MM.1S (cell line): ENCODE data around the gene VAV2.

ENCODE experiments used
- DNase-seq: peaks from one replicate; pipeline ENCODE4 v3.0.0-alpha.2; 2015
- H2AFZ ChIP-seq: fragments of 300-600 bp; sonication (generic); 2 replicates; pipeline ENCODE4 v1.6.0; 2016; ENCODE audit warnings: antibody characterized with exemption, low read length
- H3F3A ChIP-seq: fragments of 300-600 bp; sonication (generic); 2 replicates; pipeline ENCODE4 v1.6.1; 2016; ENCODE audit warnings: mild to moderate bottlenecking, antibody characterized with exemption, low read length, moderate library complexity, mixed read lengths; ENCODE audit not compliant: insufficient read depth
- H3K27ac ChIP-seq: fragments of 300-600 bp; sonication (generic); 2 replicates; pipeline ENCODE4 v1.5.1; 2016; ENCODE audit warnings: mild to moderate bottlenecking, low read length
- H3K27me3 ChIP-seq: fragments of 300-600 bp; sonication (generic); replicated peaks from 2 replicates; pipeline ENCODE4 v1.6.0; 2016; ENCODE audit warnings: low read length; ENCODE audit not compliant: insufficient read depth
- H3K36me3 ChIP-seq: fragments of 300-600 bp; sonication (generic); replicated peaks from 2 replicates; pipeline ENCODE4 v1.6.1; 2016; ENCODE audit warnings: mild to moderate bottlenecking, low read length, mixed read lengths; ENCODE audit not compliant: insufficient read depth
- H3K4me1 ChIP-seq: fragments of 300-600 bp; sonication (generic); 2 replicates; pipeline ENCODE4 v1.6.1; 2016; ENCODE audit warnings: low read length, mixed read lengths
- H3K4me2 ChIP-seq: fragments of 300-600 bp; sonication (generic); 2 replicates; pipeline ENCODE4 v1.6.0; 2016; ENCODE audit warnings: low read depth, low read length
- H3K4me3 ChIP-seq: fragments of 300-600 bp; sonication (generic); 2 replicates; pipeline ENCODE4 v1.5.1; 2016; ENCODE audit warnings: low read length, mixed read lengths
- H3K79me2 ChIP-seq: fragments of 300-600 bp; sonication (generic); 2 replicates; pipeline ENCODE4 v1.6.1; 2016; ENCODE audit warnings: mixed run types, low read length, mixed read lengths
- H3K9ac ChIP-seq: fragments of 300-600 bp; sonication (generic); 2 replicates; pipeline ENCODE4 v1.6.1; 2016; ENCODE audit warnings: low read length, mixed read lengths
- H3K9me2 ChIP-seq: fragments of 300-600 bp; sonication (generic); replicated peaks from 2 replicates; pipeline ENCODE4 v1.6.1; 2016; ENCODE audit warnings: mild to moderate bottlenecking, low read length, mixed read lengths; ENCODE audit not compliant: insufficient read depth
- H3K9me3 ChIP-seq: fragments of 300-600 bp; sonication (generic); replicated peaks from 2 replicates; pipeline ENCODE4 v1.6.1; 2016; ENCODE audit warnings: mild to moderate bottlenecking, low read length, mixed read lengths; ENCODE audit not compliant: insufficient read depth
- H4K20me1 ChIP-seq: fragments of 300-600 bp; sonication (generic); 2 replicates; pipeline ENCODE4 v1.6.1; 2016; ENCODE audit warnings: mild to moderate bottlenecking, low read length, moderate library complexity, mixed read lengths; ENCODE audit not compliant: insufficient read depth
- CTCF ChIP-seq: fragments of 300-600 bp; sonication (generic); IDR thresholded peaks from 2 replicates; pipeline ENCODE4 v1.5.1; 2016; ENCODE audit warnings: antibody characterized with exemption, low read length, mixed read lengths
- EZH2 ChIP-seq: fragments of 300-600 bp; sonication (generic); optimal IDR thresholded peaks from 2 replicates; pipeline ENCODE3; 2017; ENCODE audit warnings: low read depth, mild to moderate bottlenecking, antibody characterized with exemption, low read length, mixed read lengths
- EZH2phosphoT487 ChIP-seq: fragments of 300-600 bp; sonication (generic); IDR thresholded peaks from 2 replicates; pipeline ENCODE4 v1.6.1; 2018; ENCODE audit warnings: antibody characterized with exemption, low read length

VAV2 gene

GRCh38 chr9:133992780-133993634, 883 bp upstream of the VAV2 start:
- H4K20me1 ChIP-seq, result no peaks in the 10 kb centered on the region
- H3K27ac ChIP-seq, result no peak overlapping the region

GRCh38 chr9:133991214-133991921, 756 bp downstream of the VAV2 start:
- Histone ChIP-seq H3K4me3 (no peak overlapping the region), H3F3A (no peaks in the 10 kb centered on the region), H3K27me3 (peaks cover 32% of the 10 kb centered on the region), H3K4me2 (no peak overlapping the region), H3K9ac (no peak overlapping the region), H3K4me1 (peaks cover 3% of the 10 kb centered on the region; the same call in 1 of the 2 replicates), H3K9me2 (no peaks in the 10 kb centered on the region), H3K9me3 (no peaks in the 10 kb centered on the region), H3K36me3 (no peaks in the 10 kb centered on the region), H2AFZ (no peak overlapping the region), H3K79me2 (no peaks in the 10 kb centered on the region), H3K27ac (no peak overlapping the region), H4K20me1 (no peaks in the 10 kb centered on the region)
- TF ChIP-seq EZH2phosphoT487 (no peak), CTCF (no peak), EZH2 (no peak)
- DNase-seq, result no peak

More at GRCh38 chr9:133992780-133993634, 883 bp upstream of the VAV2 start:
- Histone ChIP-seq H3K27me3 (peaks cover 41% of the 10 kb centered on the region), H3K9me2 (no peaks in the 10 kb centered on the region), H3K4me1 (peaks cover 3% of the 10 kb centered on the region; the same call in 1 of the 2 replicates), H3K4me2 (peak overlapping the region; percentile 85), H3F3A (no peaks in the 10 kb centered on the region), H3K36me3 (no peaks in the 10 kb centered on the region), H2AFZ (peak overlapping the region; percentile 68), H3K4me3 (peak overlapping the region; percentile 72), H3K79me2 (no peaks in the 10 kb centered on the region), H3K9ac (peak overlapping the region; percentile 33; the same call in 1 of the 2 replicates), H3K9me3 (no peaks in the 10 kb centered on the region)
- peak; percentile 57 for DNase-seq
- peak; percentile 33 for TF ChIP-seq CTCF
- no peak for TF ChIP-seq EZH2phosphoT487

- Histone ChIP-seq H3K36me3 (no peaks in the 10 kb centered on the region), H3K9me2 (no peaks in the 10 kb centered on the region), H3K79me2 (no peaks in the 10 kb centered on the region), H3K27me3 (peaks cover 27% of the 10 kb centered on the region), H4K20me1 (no peaks in the 10 kb centered on the region), H3K4me3 (no peak overlapping the region), H3K27ac (no peak overlapping the region), H3K4me2 (no peak overlapping the region), H3K9ac (no peak overlapping the region), H2AFZ (no peak overlapping the region), H3K9me3 (no peaks in the 10 kb centered on the region), H3F3A (no peaks in the 10 kb centered on the region), H3K4me1 (peaks cover 3% of the 10 kb centered on the region; the same call in 1 of the 2 replicates)
- TF ChIP-seq EZH2phosphoT487 (no peak), CTCF (no peak), EZH2 (no peak)
- DNase-seq, result no peak
These were observed 1.5 kb downstream of the VAV2 start for GRCh38 chr9:133990366-133991213.
